GM12878 (cell line): ENCODE data around the gene PSG11. TPM values are rescaled to one million over a fixed set of nuclear protein-coding genes. Genes with fewer than 3 reads are reported as not detected.
"Not testable (repeated sequence)": the region's sequence is repeated elsewhere in the genome, so short reads cannot be mapped to it uniquely, and the experiment has no call there.

Source experiments
- ATAC-seq: fragments of 200-7000 bp; cut with Tn5 transposase; 3 replicates; pipeline ENCODE4 v1.9.1; 2020; ENCODE audit warnings: mild to moderate bottlenecking, moderate library complexity
- BruUV-seq: library from RNA; stranded (reverse); fragments of 400-500 nt; replicated peaks from 2 replicates; lab custom pipeline; 2021; lab: Mats Ljungman, UMichigan
- CTCF ChIA-PET: fragments of 300-600 bp; sonication (Branson Sonifier 250); formaldehyde crosslinking; extraction: SDS; loops from one replicate; lab custom pipeline; 2021; ENCODE audit warnings: inconsistent platforms; lab: Yijun Ruan, JAX
- POLR2A ChIA-PET: fragments of 350-600 bp; formaldehyde crosslinking; extraction: SDS; loops from one replicate; lab custom pipeline; 2021; ENCODE audit warnings: inconsistent platforms; lab: Charles Lee
- RAD21 ChIA-PET: fragments of 300-600 bp; sonication (Branson Sonifier 250); formaldehyde crosslinking; loops from one replicate; lab custom pipeline; 2023; ENCODE audit warnings: antibody characterized with exemption; ENCODE audit not compliant: unreplicated experiment; lab: Charles Lee
- SMC1A ChIA-PET: fragments of 300-600 bp; sonication (Branson Sonifier 250); formaldehyde crosslinking; loops from one replicate; lab custom pipeline; 2023; ENCODE audit not compliant: unreplicated experiment, uncharacterized antibody; lab: Charles Lee
- DNase-seq: peaks from one replicate; pipeline ENCODE4 v3.0.0-alpha.2; 2011; ENCODE audit warnings: low read depth, low spot score
- FAIRE-seq: peaks from 3 replicates; lab custom pipeline; 2011; peaks lifted over from hg19 to GRCh38; lab: Jason Lieb, UNC
- H2AFZ ChIP-seq: 2 replicates; pipeline ENCODE4 v1.6.0; 2011; ENCODE audit warnings: low read depth, low read length, control low read depth; ENCODE audit not compliant: control insufficient read depth
- H3K27ac ChIP-seq: 2 replicates; pipeline ENCODE4 v1.5.1; 2011; ENCODE audit warnings: control low read depth; ENCODE audit not compliant: control insufficient read depth, insufficient read depth
- H3K27me3 ChIP-seq, 2 experiments: replicated peaks in 1 of 2; 2 replicates each; pipeline versions ENCODE4 v1.6.0 to v1.6.1; 2011; ENCODE audit warnings: low read length in 1 of 2; ENCODE audit not compliant: control insufficient read depth in 2 of 2, insufficient read depth in 2 of 2
- H3K36me3 ChIP-seq, 2 experiments: 2 replicates each; pipeline ENCODE4 v1.5.1; 2011; ENCODE audit warnings: low read length in 1 of 2; ENCODE audit not compliant: control insufficient read depth in 2 of 2, insufficient read depth in 2 of 2
- H3K4me1 ChIP-seq: 2 replicates; pipeline ENCODE4 v1.6.1; 2011; ENCODE audit warnings: mild to moderate bottlenecking, low read length, moderate library complexity, mixed read lengths; ENCODE audit not compliant: control insufficient read depth, insufficient read depth
- H3K4me2 ChIP-seq: 2 replicates; pipeline ENCODE4 v1.6.0; 2011; ENCODE audit warnings: control low read depth; ENCODE audit not compliant: control insufficient read depth, insufficient read depth
- H3K4me3 ChIP-seq: fragments of 200-600 bp; sonication (generic); 2 replicates; pipeline ENCODE4 v1.5.1; 2016
- H3K79me2 ChIP-seq: 2 replicates; pipeline ENCODE4 v1.6.0; 2011; ENCODE audit warnings: low read length; ENCODE audit not compliant: control insufficient read depth, insufficient read depth
- H3K9ac ChIP-seq: 2 replicates; pipeline ENCODE4 v1.8.0; 2011; ENCODE audit warnings: low read length, control low read depth, mixed read lengths; ENCODE audit not compliant: control insufficient read depth, insufficient read depth
- H3K9me3 ChIP-seq: replicated peaks from 3 replicates; pipeline ENCODE4 v1.5.1; 2011; ENCODE audit warnings: mild to moderate bottlenecking, low read length; ENCODE audit not compliant: control insufficient read depth, insufficient read depth
- H4K20me1 ChIP-seq: 2 replicates; pipeline ENCODE4 v1.6.0; 2011; ENCODE audit not compliant: control insufficient read depth, insufficient read depth
- FOXM1 ChIP-seq: IDR thresholded peaks from 2 replicates; pipeline ENCODE4 v1.6.1; 2012; ENCODE audit warnings: low read depth, mild to moderate bottlenecking, inconsistent platforms, low read length, moderate library complexity
- LARP7 ChIP-seq: fragments of 450-650 bp; IDR thresholded peaks from 2 replicates; pipeline ENCODE4 v1.6.1; 2017; ENCODE audit warnings: mild to moderate bottlenecking
- WGBS: methylation state at CpG from one replicate; pipeline ENCODE4 v1.1.6; 2016; ENCODE audit warnings: low lambda C conversion rate; ENCODE audit not compliant: insufficient replicate concordance, insufficient coverage; ENCODE audit errors: missing lambda C conversion rate; 5-methylcytosine and 5-hydroxymethylcytosine counted together
- in situ Hi-C: fragments of 300-500 bp; cut with MboI; formaldehyde crosslinking; loops from 9 replicates; pipeline ENCODE4 v1.14.3; 2018; ENCODE audit warnings: mixed read lengths
- intact Hi-C: fragments of 100-400 bp; cut with micrococcal nuclease; formaldehyde crosslinking; loops from one replicate; pipeline ENCODE4 v1.14.2; 2022; ENCODE audit not compliant: unreplicated experiment
- polyA plus RNA-seq, 11 experiments: library from polyadenylated mRNA; depleted of rRNA in 4 of 11; unstranded in 6 of 11; stranded (reverse) in 5 of 11; fragments of >200 nt; fragmentation: Nextera tagmentation in 4 of 11; fragmentation: Illumina TruSeq in 1 of 11; extraction: Ambion mirVana in 4 of 11; extraction: Trizol in 1 of 11; gene quantifications; 1 replicate in 1 of 11; 2 replicates in 10 of 11; pipeline versions ENCODE4 v1.2.1 to v1.2.3, GENCODE V29; 2011 to 2016; ENCODE audit warnings: inconsistent platforms in 2 of 11, missing spikeins in 2 of 11, low read depth in 1 of 11
- total RNA-seq, 4 experiments: library from RNA; depleted of rRNA in 3 of 4; stranded (reverse); fragments of >200 nt in 3 of 4; fragmentation: Illumina TruSeq in 1 of 4; extraction: Trizol in 1 of 4; gene quantifications; 2 replicates each; pipeline versions ENCODE4 v1.2.1 to v1.2.3, GENCODE V29; 2013 to 2021

The PSG11 gene
- total and polyA plus RNA-seq, 10 of the 15 experiments (the other 5 are each of a cell fraction or from before 2014, with no cell fraction given) = not detected

DNA sequence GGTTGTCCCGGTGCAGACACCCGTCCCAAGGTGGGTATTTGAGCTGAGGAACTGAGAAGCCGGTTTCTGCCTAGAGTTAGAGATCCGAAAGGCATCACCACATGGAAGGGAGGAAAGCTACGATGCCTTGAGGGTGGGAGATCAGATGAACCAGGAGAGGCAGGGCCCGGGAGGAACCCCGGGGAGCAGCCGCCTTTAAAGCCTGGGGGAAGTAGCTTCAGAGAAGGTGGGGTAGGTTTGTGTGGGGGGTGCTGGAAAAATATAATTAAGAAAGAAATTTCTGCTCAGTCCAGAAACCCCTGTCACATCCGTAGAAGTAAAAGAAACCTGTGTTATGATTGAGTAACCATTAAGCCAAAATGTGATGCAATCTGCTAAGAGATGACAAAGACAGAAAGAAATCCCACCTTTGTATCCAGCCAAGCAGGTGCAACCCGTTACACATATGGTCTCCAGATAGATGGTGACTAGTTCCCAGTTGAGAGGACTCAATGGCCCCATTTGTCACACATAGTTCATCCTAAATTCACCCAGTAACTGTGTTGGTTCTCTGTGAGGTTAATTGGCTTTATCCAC lies 34.2 kb downstream of the PSG11 start:
- H4K20me1 ChIP-seq, BruUV-seq, intact Hi-C loops, H3K4me2 ChIP-seq, H3K36me3 ChIP-seq, H3K27me3 ChIP-seq, in situ Hi-C loops, POLR2A ChIA-PET, ATAC-seq, H3K79me2 ChIP-seq, CTCF ChIA-PET, H2AFZ ChIP-seq, RAD21 ChIA-PET, H3K4me1 ChIP-seq, SMC1A ChIA-PET, H3K27ac ChIP-seq, DNase-seq, H3K9ac ChIP-seq, H3K4me3 ChIP-seq, H3K9me3 ChIP-seq, FAIRE-seq: not testable (repeated sequence)
- 21% methylated on average over 10 of the region's 10 CpGs for WGBS

DNA sequence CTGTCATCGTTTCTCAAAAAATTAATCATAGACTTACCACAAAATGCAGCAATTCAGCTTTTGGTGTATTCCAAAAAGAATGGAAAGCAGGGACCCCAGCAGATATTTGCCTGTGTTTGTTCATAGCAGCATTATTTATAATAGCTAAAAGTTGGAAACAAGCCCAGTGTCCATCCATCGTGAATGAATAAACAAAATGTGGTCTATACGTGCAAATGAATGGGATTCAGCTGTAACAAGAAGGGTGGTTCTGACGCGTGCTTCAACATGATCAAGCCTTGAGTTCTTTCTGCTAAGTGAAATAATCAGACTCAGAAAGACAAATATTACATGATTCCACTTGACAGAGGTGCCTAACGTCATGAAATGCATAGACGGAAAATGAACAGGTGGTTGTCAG lies 36.4 kb downstream of the PSG11 start:
- POLR2A ChIA-PET = no interaction called here

DNA sequence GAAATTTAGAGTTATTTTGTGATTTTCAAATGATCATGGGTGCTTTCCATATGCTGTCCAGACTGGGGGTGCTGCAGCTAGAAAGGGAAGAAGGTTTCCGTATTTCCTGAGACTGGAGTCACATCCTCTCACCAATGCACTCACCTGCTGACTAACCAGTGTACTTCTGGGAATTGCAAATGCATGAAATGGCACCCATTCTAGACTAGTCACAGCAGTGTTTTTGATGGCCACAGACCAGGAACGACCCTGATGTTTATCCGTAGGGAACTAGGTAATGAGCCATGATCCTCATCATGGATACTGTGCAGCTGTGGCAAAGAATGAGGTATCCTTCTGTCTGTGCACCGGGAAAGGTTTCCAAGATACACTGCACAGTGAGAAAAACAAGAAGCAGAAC lies 37.1 kb downstream of the PSG11 start:
- SMC1A ChIA-PET, in situ Hi-C loops, ATAC-seq: not testable (repeated sequence)

More for the DNA sequence above, 36.4 kb downstream of the PSG11 start:
- ChIA-PET CTCF (no interaction called here), RAD21 (no interaction called here), SMC1A (no interaction called here)
- Histone ChIP-seq H3K27me3 (no peaks in the 10 kb centered on the region), H3K9ac (no peak overlapping the region), H2AFZ (no peak overlapping the region), H3K4me1 (no peaks in the 10 kb centered on the region), H3K4me2 (no peak overlapping the region), H3K36me3 (no peaks in the 10 kb centered on the region), H3K4me3 (no peak overlapping the region), H3K9me3 (no peaks in the 10 kb centered on the region), H3K27ac (no peak overlapping the region)
- no peak for DNase-seq
- WGBS = 40% methylated on average over 7 of the region's 7 CpGs
- no peak for ATAC-seq
- FAIRE-seq = no peak
- BruUV-seq = no TSS peak
- intact Hi-C loops = no loop called here
- no peak for TF ChIP-seq FOXM1
- TF ChIP-seq LARP7 = no peak
- TF ChIP-seq, all 136 proteins: peak for 0
- H4K20me1 ChIP-seq = no peaks in the 10 kb centered on the region
- H3K79me2 ChIP-seq = no peaks in the 10 kb centered on the region
- in situ Hi-C loops = no loop called here

DNA sequence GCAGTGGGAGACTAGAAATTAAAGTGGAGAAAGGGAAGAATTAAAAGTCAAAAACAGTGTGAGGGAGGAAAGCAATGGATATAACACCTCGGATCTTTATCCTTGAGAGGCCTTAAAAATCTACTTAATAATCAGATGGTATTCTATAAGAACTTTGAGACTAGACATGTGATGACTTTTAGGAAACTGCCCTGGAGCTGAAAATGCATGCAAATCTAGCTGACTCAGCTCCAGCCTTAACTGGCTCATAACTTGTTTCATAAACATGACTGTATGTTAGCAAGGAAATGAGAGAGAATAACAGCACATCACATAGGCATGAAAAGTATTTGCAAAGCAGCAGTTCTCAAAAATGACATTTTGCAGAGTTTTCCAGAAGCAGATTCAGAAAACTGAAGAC lies 38.1 kb downstream of the PSG11 start:
- H3K4me1 ChIP-seq, H3K9me3 ChIP-seq, CTCF ChIA-PET, H3K27me3 ChIP-seq, H3K27ac ChIP-seq, POLR2A ChIA-PET, BruUV-seq, H3K4me3 ChIP-seq, SMC1A ChIA-PET, H3K9ac ChIP-seq, H2AFZ ChIP-seq, H3K79me2 ChIP-seq, intact Hi-C loops, H4K20me1 ChIP-seq, DNase-seq, FAIRE-seq, H3K36me3 ChIP-seq, ATAC-seq, H3K4me2 ChIP-seq, RAD21 ChIA-PET, in situ Hi-C loops: not testable (repeated sequence)
- 0% methylated on average over 1 of the region's 1 CpG for WGBS

More for the DNA sequence above, 37.1 kb downstream of the PSG11 start:
- BruUV-seq, H3K9ac ChIP-seq, H3K4me3 ChIP-seq, FAIRE-seq, H3K79me2 ChIP-seq, intact Hi-C loops, H3K4me1 ChIP-seq, H4K20me1 ChIP-seq, H3K36me3 ChIP-seq, DNase-seq, H3K27ac ChIP-seq, H3K4me2 ChIP-seq, H3K27me3 ChIP-seq, CTCF ChIA-PET, POLR2A ChIA-PET, H3K9me3 ChIP-seq, RAD21 ChIA-PET, H2AFZ ChIP-seq: not testable (repeated sequence)
- WGBS = 6% methylated on average over 4 of the region's 4 CpGs
